Neuronal stem cell (in vitro differentiated cells): ENCODE measurements around the gene COQ3. TPM values are rescaled to one million over a fixed set of nuclear protein-coding genes. Genes with fewer than 3 reads are reported as not detected.
A peak's percentile ranks its signal among the peaks of the same experiment; 100 is the strongest.

ENCODE experiments used
- DNase-seq: peaks from one replicate; pipeline ENCODE4 v3.0.0-alpha.2; 2013; ENCODE audit warnings: low spot score
- H2AFZ ChIP-seq: one replicate; pipeline ENCODE4 v1.6.1; 2013; ENCODE audit warnings: mild to moderate bottlenecking, low read length, inconsistent platforms
- H2AK5ac ChIP-seq: 2 replicates; pipeline ENCODE4 v1.6.1; 2013; ENCODE audit warnings: low read depth, mild to moderate bottlenecking, inconsistent platforms, low read length, moderate library complexity, mixed read lengths
- H2BK120ac ChIP-seq: 2 replicates; pipeline ENCODE4 v1.6.1; 2013; ENCODE audit warnings: low read depth, mild to moderate bottlenecking, inconsistent platforms, low read length, moderate library complexity, mixed read lengths
- H2BK12ac ChIP-seq: one replicate; pipeline ENCODE4 v1.6.1; 2013; ENCODE audit warnings: low read length, inconsistent platforms
- H2BK15ac ChIP-seq: 2 replicates; pipeline ENCODE4 v1.6.1; 2013; ENCODE audit warnings: mild to moderate bottlenecking, low read length, inconsistent platforms, mixed read lengths
- H2BK5ac ChIP-seq: one replicate; pipeline ENCODE4 v1.6.1; 2013; ENCODE audit warnings: inconsistent platforms, mild to moderate bottlenecking, low read length, moderate library complexity
- H3K14ac ChIP-seq: one replicate; pipeline ENCODE4 v1.6.1; 2013; ENCODE audit warnings: low read length, inconsistent platforms
- H3K18ac ChIP-seq: 2 replicates; pipeline ENCODE4 v1.6.1; 2013; ENCODE audit warnings: low read length, inconsistent platforms
- H3K23ac ChIP-seq: 2 replicates; pipeline ENCODE4 v1.6.1; 2013; ENCODE audit warnings: low read depth, mild to moderate bottlenecking, mixed read lengths, low read length, inconsistent platforms; ENCODE audit not compliant: poor library complexity
- H3K27ac ChIP-seq: replicated peaks from 3 replicates; pipeline ENCODE4 v1.5.1; 2013; ENCODE audit warnings: low read length, inconsistent platforms
- H3K27me3 ChIP-seq, 3 experiments: 2 replicates each; pipeline ENCODE4 v1.6.1; 2013; ENCODE audit warnings: low read length in 3 of 3, mild to moderate bottlenecking in 2 of 3, inconsistent platforms in 1 of 3, low read depth in 1 of 3, mixed read lengths in 1 of 3, moderate library complexity in 1 of 3; ENCODE audit not compliant: control insufficient read depth in 3 of 3, insufficient read depth in 3 of 3
- H3K36me3 ChIP-seq, 2 donors: replicated peaks in 1 of 2; 2 replicates each; pipeline ENCODE4 v1.6.1; 2013; ENCODE audit warnings: low read length in 2 of 2; ENCODE audit not compliant: control insufficient read depth in 2 of 2, insufficient read depth in 2 of 2
- H3K4ac ChIP-seq: 2 replicates; pipeline ENCODE4 v1.6.1; 2013; ENCODE audit warnings: inconsistent platforms, mild to moderate bottlenecking, low read length, moderate library complexity
- H3K4me1 ChIP-seq, 2 donors: 1 replicate in 1 of 2; 2 replicates in 1 of 2; pipeline ENCODE4 v1.6.1; 2013; ENCODE audit warnings: low read length in 2 of 2, low read depth in 1 of 2; ENCODE audit not compliant: control insufficient read depth in 2 of 2, insufficient read depth in 1 of 2
- H3K4me2 ChIP-seq: one replicate; pipeline ENCODE4 v1.6.1; 2013; ENCODE audit warnings: mild to moderate bottlenecking, low read length, inconsistent platforms; ENCODE audit not compliant: insufficient read depth, poor library complexity, severe bottlenecking
- H3K4me3 ChIP-seq, 2 donors: 2 replicates each; pipeline ENCODE4 v1.5.1; 2013; ENCODE audit warnings: low read length in 2 of 2, mild to moderate bottlenecking in 2 of 2, inconsistent platforms in 1 of 2, moderate library complexity in 1 of 2
- H3K79me1 ChIP-seq: one replicate; pipeline ENCODE4 v1.6.1; 2013; ENCODE audit warnings: low read depth, mild to moderate bottlenecking, inconsistent platforms, low read length, moderate library complexity
- H3K9ac ChIP-seq: one replicate; pipeline ENCODE4 v1.6.1; 2013; ENCODE audit warnings: mild to moderate bottlenecking, low read depth, low read length, inconsistent platforms; ENCODE audit not compliant: poor library complexity
- H3K9me3 ChIP-seq, 2 donors: replicated peaks in 1 of 2; 2 replicates each; pipeline versions ENCODE3 to v1.6.1; 2013; ENCODE audit warnings: low read length in 2 of 2, mild to moderate bottlenecking in 2 of 2, inconsistent platforms in 1 of 2, low read depth in 1 of 2, mixed read lengths in 1 of 2, moderate library complexity in 1 of 2; ENCODE audit not compliant: control insufficient read depth in 2 of 2, insufficient read depth in 1 of 2
- H4K8ac ChIP-seq: one replicate; pipeline ENCODE4 v1.6.1; 2013; ENCODE audit warnings: low read depth, mild to moderate bottlenecking, inconsistent platforms, low read length, moderate library complexity
- H4K91ac ChIP-seq: one replicate; pipeline ENCODE4 v1.6.1; 2013; ENCODE audit warnings: low read length, low read depth, mild to moderate bottlenecking, inconsistent platforms; ENCODE audit not compliant: poor library complexity
- WGBS, 2 donors: extraction: QIAGEN DNeasy Blood & Tissue Kit; methylation state at CpG; one replicate each; pipeline ENCODE4 v1.1.7; 2013; ENCODE audit warnings: missing lambda C conversion rate in 2 of 2, mixed read lengths in 1 of 2; ENCODE audit not compliant: insufficient read length in 2 of 2, insufficient replicate concordance in 1 of 2; ENCODE audit errors: extremely low coverage in 2 of 2; 5-methylcytosine and 5-hydroxymethylcytosine counted together
- polyA plus RNA-seq, 2 experiments: library from polyadenylated mRNA; stranded (reverse); fragments of 200-250 nt; gene quantifications; one replicate each; pipeline ENCODE4 v1.2.3, GENCODE V29; 2013

COQ3 gene
- polyA plus RNA-seq (2013, experiment 1 of 2), result 11.6 TPM
- 11.0 TPM for polyA plus RNA-seq (2013, experiment 2 of 2)

GRCh38 chr6:99393698-99394531 is at the start of gene COQ3:
Gene COQ3, minus strand, starts transcription at chr6:99394195. Its CDS starts 16 bp downstream, at chr6:99394179.
- H3K4me3 ChIP-seq, result peak within 1 kb of the TSS; percentile 52 to 84
- peak within 1 kb of the TSS; percentile 95 for H3K27ac ChIP-seq
- peak within 1 kb of the TSS; percentile 83 for H3K4me2 ChIP-seq
- H3K4me1 ChIP-seq, result no peaks in the 10 kb centered on the region
- WGBS, 2 donors, result no CpG with 5 or more reads among the region's 56 CpGs
- no peak within 1 kb of the TSS for H3K14ac ChIP-seq
- H2BK15ac ChIP-seq, result no peak within 1 kb of the TSS
- H3K4ac ChIP-seq, result no peak within 1 kb of the TSS
- peaks cover 0 to 20% of the 10 kb centered on the region in 2 donors for H3K36me3 ChIP-seq
- peak within 1 kb of the TSS; percentile 97 for H3K18ac ChIP-seq
- DNase-seq, result peak; percentile 88
- no peak within 1 kb of the TSS for H2AK5ac ChIP-seq
- no peak within 1 kb of the TSS for H4K91ac ChIP-seq
- no peaks in the 10 kb centered on the region for H3K27me3 ChIP-seq
- H3K79me1 ChIP-seq, result no peaks in the 10 kb centered on the region
- peak within 1 kb of the TSS; percentile 93 for H3K9ac ChIP-seq
- H2AFZ ChIP-seq, result peak within 1 kb of the TSS; percentile 88
- no peaks in the 10 kb centered on the region for H3K9me3 ChIP-seq
- H2BK5ac ChIP-seq, result peak within 1 kb of the TSS; percentile 53
- H3K23ac ChIP-seq, result peak within 1 kb of the TSS; percentile 91
- H2BK120ac ChIP-seq, result no peak within 1 kb of the TSS
- H4K8ac ChIP-seq, result peak within 1 kb of the TSS; percentile 82
- H2BK12ac ChIP-seq, result no peak within 1 kb of the TSS

- no peak overlapping the region for H2BK15ac ChIP-seq
- no CpG with 5 or more reads among the region's 3 CpGs for WGBS, 2 donors
These were observed 40.9 kb upstream of the COQ3 start for GRCh38 chr6:99434702-99435530.

GRCh38 chr6:99432877-99433276 is 38.9 kb upstream of the COQ3 start:
- no peak overlapping the region for H3K4me3 ChIP-seq
- no peaks in the 10 kb centered on the region for H3K9me3 ChIP-seq
- H3K14ac ChIP-seq, result no peak overlapping the region
- no peak overlapping the region for H3K23ac ChIP-seq
- peak; percentile 36 for DNase-seq
- no peak overlapping the region for H3K4ac ChIP-seq
- peaks cover 1 to 6% of the 10 kb centered on the region in 2 donors for H3K4me1 ChIP-seq
- no peak overlapping the region for H3K4me2 ChIP-seq
- no peaks in the 10 kb centered on the region for H3K27me3 ChIP-seq
- no peak overlapping the region for H4K91ac ChIP-seq
- no peaks in the 10 kb centered on the region for H3K79me1 ChIP-seq
- no peak overlapping the region for H2AK5ac ChIP-seq
- no peak overlapping the region for H3K9ac ChIP-seq
- no peak overlapping the region for H2BK120ac ChIP-seq
- no peak overlapping the region for H2BK5ac ChIP-seq
- H3K27ac ChIP-seq, result no peak overlapping the region
- no peak overlapping the region for H2AFZ ChIP-seq
- H2BK12ac ChIP-seq, result no peak overlapping the region
- peaks cover 0 to 38% of the 10 kb centered on the region in 2 donors for H3K36me3 ChIP-seq
- no CpG with 5 or more reads among the region's 2 CpGs for WGBS, 2 donors
- no peak overlapping the region for H2BK15ac ChIP-seq
- H3K18ac ChIP-seq, result no peak overlapping the region
- no peak overlapping the region for H4K8ac ChIP-seq

More at GRCh38 chr6:99434702-99435530, 40.9 kb upstream of the COQ3 start:
- no peak overlapping the region for H2BK5ac ChIP-seq
- H3K4me3 ChIP-seq, result no peak overlapping the region
- peaks cover 1 to 6% of the 10 kb centered on the region in 2 donors for H3K4me1 ChIP-seq
- H3K9me3 ChIP-seq, result no peaks in the 10 kb centered on the region
- no peak overlapping the region for H4K8ac ChIP-seq
- no peak overlapping the region for H3K4ac ChIP-seq
- peaks cover 0 to 32% of the 10 kb centered on the region in 2 donors for H3K36me3 ChIP-seq
- DNase-seq, result no peak
- H2AK5ac ChIP-seq, result no peak overlapping the region
- no peak overlapping the region for H4K91ac ChIP-seq
- no peak overlapping the region for H3K14ac ChIP-seq
- H3K4me2 ChIP-seq, result no peak overlapping the region
- H2BK12ac ChIP-seq, result no peak overlapping the region
- H3K79me1 ChIP-seq, result no peaks in the 10 kb centered on the region
- no peaks in the 10 kb centered on the region for H3K27me3 ChIP-seq
- no peak overlapping the region for H2BK120ac ChIP-seq
- H3K27ac ChIP-seq, result no peak overlapping the region
- H2AFZ ChIP-seq, result no peak overlapping the region
- no peak overlapping the region for H3K23ac ChIP-seq
- H3K9ac ChIP-seq, result no peak overlapping the region
- no peak overlapping the region for H3K18ac ChIP-seq

GRCh38 chr6:99431901-99432300 is 37.9 kb upstream of the COQ3 start:
- Histone ChIP-seq H2BK15ac (no peak overlapping the region), H3K4me1 (peaks cover 1 to 11% of the 10 kb centered on the region in 2 donors), H3K18ac (no peak overlapping the region), H2BK12ac (no peak overlapping the region), H3K9ac (no peak overlapping the region), H2BK5ac (no peak overlapping the region), H3K9me3 (no peaks in the 10 kb centered on the region), H3K4ac (no peak overlapping the region), H3K79me1 (no peaks in the 10 kb centered on the region), H4K8ac (no peak overlapping the region), H3K4me2 (no peak overlapping the region), H4K91ac (no peak overlapping the region), H3K36me3 (peaks cover 0 to 45% of the 10 kb centered on the region in 2 donors), H3K23ac (no peak overlapping the region), H3K27ac (no peak overlapping the region), H3K27me3 (no peaks in the 10 kb centered on the region), H3K14ac (no peak overlapping the region), H3K4me3 (no peak overlapping the region), H2AK5ac (no peak overlapping the region), H2AFZ (no peak overlapping the region), H2BK120ac (no peak overlapping the region)
- WGBS, 2 donors, result no CpG with 5 or more reads among the region's 2 CpGs
- no peak for DNase-seq
